Measurements from ENCODE around the gene GOLM1. TPM values are rescaled to one million over a fixed set of nuclear protein-coding genes. Genes with fewer than 3 reads are reported as not detected.

Gene GOLM1
- total and polyA plus RNA-seq, 2 donors (not counting 3 experiments of a cell fraction or from before 2014, with no cell fraction given): 49.8 to 108 TPM

GRCh38 chr9:86057491-86057890 lies 41.9 kb downstream of the GOLM1 start:
- Histone ChIP-seq H3K27me3 (ENCODE audit: control insufficient read depth in 2 of 2, insufficient read depth in 2 of 2, low read length in 2 of 2) (no peaks in the 10 kb centered on the region), H3K4me3 (replicated peaks in 1 of 3; ENCODE audit: insufficient read depth in 1 of 3, low read depth in 1 of 3, low read length in 3 of 3) (no peak overlapping the region), H3K27ac (ENCODE audit: insufficient read depth, low read depth, low read length) (no peak overlapping the region), H3K4me1 (ENCODE audit: control insufficient read depth, extremely low read depth, insufficient read depth, low read length) (no peaks in the 10 kb centered on the region), H3K9me3 (replicated peaks; ENCODE audit: control insufficient read depth, insufficient read depth, low read length) (no peaks in the 10 kb centered on the region), H3K9ac (replicated peaks; ENCODE audit: extremely low read depth, insufficient read depth, low read length) (no peak overlapping the region), H3K79me2 (ENCODE audit: control insufficient read depth, insufficient read depth, low read length) (peaks cover 10% of the 10 kb centered on the region), H4K20me1 (replicated peaks; ENCODE audit: control insufficient read depth, extremely low read depth, insufficient read depth, low read length) (no peaks in the 10 kb centered on the region), H3K9me1 (replicated peaks; ENCODE audit: control insufficient read depth, extremely low read depth, insufficient read depth, low read length) (no peaks in the 10 kb centered on the region), H2AFZ (ENCODE audit: low read depth, low read length) (no peak overlapping the region), H3K36me3 (ENCODE audit: control insufficient read depth in 2 of 2, extremely low read depth in 1 of 2, insufficient read depth in 2 of 2, low read length in 2 of 2) (peaks cover 0 to 2% of the 10 kb centered on the region in 2 experiments), H3K4me2 (ENCODE audit: insufficient read depth, low read length) (no peak overlapping the region)
- no peak for FAIRE-seq
- DNase-seq (ENCODE audit: low read depth, low spot score): no peak
- CTCF ChIA-PET: no interaction called here
- no TSS peak for BruUV-seq (replicated peaks)
- no peak for TF ChIP-seq GATA2 (IDR thresholded peaks at IDR 0.05; ENCODE audit: insufficient read depth, insufficient read length, low read depth, low read length)
- no peak for TF ChIP-seq EZH2 (IDR thresholded peaks at IDR 0.05; ENCODE audit: borderline replicate concordance, low read depth, low read length, severe bottlenecking)
- TF ChIP-seq MYC (IDR thresholded peaks at IDR 0.05; ENCODE audit: low read depth, low read length): no peak
- no peak for TF ChIP-seq JUN (IDR thresholded peaks at IDR 0.05; ENCODE audit: borderline replicate concordance, insufficient read depth, insufficient read length, low read depth)
- TF ChIP-seq, protein P1, sequence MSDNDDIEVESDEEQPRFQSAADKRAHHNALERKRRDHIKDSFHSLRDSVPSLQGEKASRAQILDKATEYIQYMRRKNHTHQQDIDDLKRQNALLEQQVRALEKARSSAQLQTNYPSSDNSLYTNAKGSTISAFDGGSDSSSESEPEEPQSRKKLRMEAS (IDR thresholded peaks at IDR 0.05; ENCODE audit: insufficient read depth, insufficient read length): no peak
- no peak for TF ChIP-seq POLR2AphosphoS5 (IDR thresholded peaks at IDR 0.05; ENCODE audit: insufficient read depth, low read depth, low read length)
- TF ChIP-seq CTCF (IDR thresholded peaks at IDR 0.05; ENCODE audit: extremely low read depth in 1 of 2, insufficient read depth in 1 of 2, low read depth in 1 of 2, low read length in 2 of 2): no peak
- TF ChIP-seq FOS (IDR thresholded peaks at IDR 0.05; ENCODE audit: borderline replicate concordance, insufficient read depth, low read length): no peak
- no peak for TF ChIP-seq POLR2A (IDR thresholded peaks at IDR 0.05; ENCODE audit: low read depth, low read length)
- intact Hi-C loops (cut with micrococcal nuclease): no loop called here
- dilution Hi-C loops (cut with MboI; ENCODE audit: extremely low pct_ligation_motif_present, low sequenced_read_pairs): no loop called here
- POLR2A ChIA-PET: no interaction called here
